GM18519 (cell line): Measurements from ENCODE around the gene PNMA1.

Source experiments
- ATAC-seq: cut with Tn5 transposase; IDR thresholded peaks from one replicate; pipeline ENCODE4 v1.9.1; 2021; ENCODE audit warnings: mild to moderate bottlenecking, moderate library complexity; ENCODE audit not compliant: unreplicated experiment, low FRiP score

PNMA1 gene

DNA sequence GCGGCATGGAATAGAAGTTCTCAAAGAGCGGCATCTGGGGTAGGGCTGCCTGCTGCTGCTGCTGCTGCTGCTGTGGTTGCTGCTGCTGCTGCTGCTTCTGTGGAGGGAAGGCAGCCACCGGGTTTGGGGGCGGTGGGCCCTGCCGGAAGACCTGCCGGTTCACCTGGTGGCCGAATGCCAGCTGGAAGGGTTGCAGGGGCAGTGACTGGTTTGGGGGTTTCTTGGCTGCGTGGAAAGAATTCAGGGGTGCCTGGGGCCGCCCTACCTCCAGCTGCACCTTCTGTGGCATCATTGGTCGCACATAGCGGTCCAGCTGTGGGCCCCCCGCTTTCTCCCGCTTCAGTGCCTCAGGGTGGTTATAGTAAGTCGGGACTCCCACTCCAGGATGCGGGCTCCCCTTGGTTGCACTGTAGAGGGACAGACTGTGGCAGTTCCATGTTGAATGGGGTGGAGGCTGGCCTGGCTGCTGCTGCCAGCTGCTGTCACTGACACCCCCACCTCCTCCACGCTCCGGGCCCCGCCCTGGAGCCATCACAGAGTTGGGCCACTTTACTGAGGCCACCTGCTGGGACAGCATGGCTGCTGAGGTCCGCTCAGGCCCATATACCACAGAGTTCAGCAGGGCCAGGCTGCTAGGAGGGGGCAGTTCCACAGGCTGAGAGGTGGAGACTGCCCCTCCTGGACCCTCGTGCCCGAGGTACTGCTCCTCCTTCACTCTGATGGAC, 25.2 kb upstream of the PNMA1 start:
- no peak for ATAC-seq

DNA sequence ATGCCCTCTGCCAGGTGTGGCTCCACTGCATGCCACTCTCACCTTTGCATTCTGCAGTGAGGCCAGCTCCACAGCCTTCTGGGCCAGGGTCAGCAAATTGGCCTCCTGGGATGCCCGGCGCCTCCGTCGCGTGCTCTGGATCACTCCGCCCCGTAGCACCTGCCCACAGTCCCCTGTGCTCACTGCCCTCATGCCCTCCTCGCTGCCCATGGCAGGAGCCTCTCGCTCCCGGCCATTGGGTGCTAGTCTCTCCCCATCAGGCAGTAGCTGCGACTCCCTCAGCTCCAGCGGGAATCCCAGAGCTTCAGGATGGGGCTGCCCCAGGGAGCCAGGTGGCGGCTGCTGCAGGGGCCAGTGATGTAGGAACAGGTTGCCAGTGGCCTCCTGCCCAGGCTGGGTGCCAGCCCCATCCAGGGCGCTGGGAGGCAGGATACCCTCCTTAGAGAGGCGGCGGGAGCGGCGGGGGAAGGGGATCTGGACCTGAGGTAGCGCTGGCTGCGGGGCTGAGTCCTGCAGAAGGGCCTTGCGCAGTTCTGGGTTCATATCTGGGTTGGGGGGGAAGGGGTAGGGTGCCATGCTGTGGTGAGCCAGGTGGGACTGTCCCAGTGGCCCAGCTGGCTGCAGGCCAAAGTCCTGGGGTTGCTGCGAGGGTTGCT, 24.5 kb upstream of the PNMA1 start:
- no peak for ATAC-seq

DNA sequence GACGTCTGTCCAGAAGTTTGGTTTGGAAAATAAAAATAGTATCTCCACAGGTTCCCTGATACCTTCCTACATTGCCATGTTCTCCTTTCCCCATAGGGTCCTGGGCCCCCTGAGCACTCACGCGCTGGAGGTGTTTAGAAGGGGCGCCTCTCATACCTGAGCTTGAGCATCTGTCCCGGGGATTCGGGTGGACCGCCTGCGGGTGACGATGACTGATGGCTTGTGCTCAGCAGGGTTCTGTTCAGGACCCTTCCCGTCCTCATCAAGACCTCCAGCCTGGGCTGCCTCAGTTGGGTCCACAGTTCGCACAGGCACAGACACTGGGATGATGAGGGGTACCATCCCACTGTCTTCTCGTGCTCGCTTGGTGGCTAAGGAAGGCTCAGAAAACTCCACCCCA, 22.7 kb upstream of the PNMA1 start:
- no peak for ATAC-seq

DNA sequence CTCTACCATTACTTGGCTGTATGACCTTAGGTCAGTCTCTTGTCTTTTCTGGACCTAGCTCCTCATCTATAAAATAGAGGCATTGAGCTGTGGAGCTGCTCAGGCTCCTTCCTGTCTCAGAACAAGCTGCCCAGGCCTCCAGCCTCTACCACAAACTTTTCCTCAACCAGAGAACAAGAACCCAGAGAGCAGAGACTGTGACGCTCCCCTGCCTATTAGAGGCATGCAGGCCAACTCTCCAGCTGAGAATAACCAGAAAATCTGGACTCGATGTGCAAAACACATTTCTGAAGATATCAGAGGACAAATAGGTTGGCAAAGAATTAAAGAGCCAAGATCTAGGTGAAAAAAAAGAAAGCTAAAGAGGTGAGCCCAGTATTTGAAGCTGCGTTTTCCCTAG, 17.8 kb upstream of the PNMA1 start:
- no peak for ATAC-seq

DNA sequence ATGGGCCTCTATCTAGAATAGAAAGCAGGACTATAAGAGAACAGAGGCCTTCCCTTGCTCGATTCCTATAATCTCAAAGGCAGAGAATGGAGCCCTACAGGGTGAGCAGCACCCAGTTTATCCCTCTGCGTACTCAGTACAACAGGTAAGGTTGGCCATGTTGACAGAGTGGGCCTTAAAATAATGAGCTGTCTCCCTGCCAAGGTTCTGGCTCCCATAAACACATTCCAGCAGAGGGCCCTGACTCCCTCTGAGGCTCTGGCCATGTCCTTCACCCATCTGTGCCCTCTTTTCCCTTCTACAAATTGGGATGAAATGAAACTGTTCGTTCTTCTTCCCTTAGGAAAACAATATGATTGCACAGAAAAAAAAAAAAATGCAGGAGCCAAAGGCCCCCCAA, 16.9 kb upstream of the PNMA1 start:
- ATAC-seq = no peak

DNA sequence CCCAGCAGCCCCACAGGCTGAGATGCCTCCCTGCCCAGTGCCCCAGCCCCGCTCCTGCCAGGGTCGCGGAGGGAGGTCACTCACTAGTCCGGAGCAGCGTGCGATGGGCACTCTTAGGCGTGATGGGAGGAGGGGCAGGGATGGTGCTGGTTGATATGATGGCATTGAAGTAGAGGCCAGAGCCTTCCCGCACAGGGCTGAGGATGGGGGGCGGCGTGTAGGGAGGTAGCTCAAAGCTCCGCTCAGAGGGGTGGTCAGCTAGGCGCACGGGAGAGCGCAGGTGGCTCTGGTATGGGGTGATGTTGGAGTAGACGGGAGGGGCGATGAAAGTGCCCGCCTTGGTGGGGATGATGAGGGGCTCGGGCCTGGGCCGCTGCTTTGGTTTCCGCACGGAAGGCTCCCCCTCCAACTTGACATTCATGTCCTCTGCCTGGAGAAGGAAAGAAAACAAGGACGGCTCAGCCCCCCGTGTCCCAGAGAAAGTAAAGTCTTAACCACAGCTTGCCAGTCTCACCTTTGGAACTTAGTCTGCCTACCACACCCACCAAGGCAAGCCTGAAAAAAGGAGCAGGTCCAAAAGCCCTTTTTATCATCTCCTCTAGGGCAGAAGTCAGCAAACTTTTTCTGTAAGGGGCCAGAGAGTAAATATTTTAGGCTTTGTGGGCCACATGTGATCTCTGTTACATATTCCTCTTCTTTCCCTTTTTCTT, 15.5 kb upstream of the PNMA1 start:
- no peak for ATAC-seq

DNA sequence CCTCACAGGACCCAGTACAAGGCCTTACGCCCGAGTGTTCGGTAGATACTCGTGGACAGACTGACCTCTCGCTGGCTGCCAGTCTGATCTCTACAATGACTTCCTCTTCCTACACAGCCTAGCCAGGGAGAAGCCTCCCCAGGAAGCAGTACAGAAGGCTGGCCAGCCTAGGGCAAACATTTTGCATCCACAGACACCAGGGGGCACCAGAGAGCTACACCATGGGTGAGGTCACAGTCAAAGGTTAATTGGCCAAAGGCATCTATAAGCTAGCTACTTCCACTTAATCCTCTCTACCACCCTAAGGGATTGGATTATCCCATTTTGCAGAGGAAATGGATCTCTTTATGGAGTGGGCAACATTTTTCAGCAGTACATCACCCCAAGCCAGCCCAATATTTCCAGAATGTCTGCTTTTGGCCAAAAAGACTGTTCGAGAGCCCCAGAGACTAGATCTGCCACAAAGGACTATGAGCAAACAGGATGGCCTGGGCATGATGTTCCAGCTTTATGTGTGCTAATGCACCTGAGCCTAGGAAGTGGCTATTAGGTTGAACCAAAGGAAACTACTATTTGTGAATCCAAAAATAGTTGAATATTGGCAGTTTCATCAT, 14.6 kb upstream of the PNMA1 start:
- ATAC-seq = no peak

DNA sequence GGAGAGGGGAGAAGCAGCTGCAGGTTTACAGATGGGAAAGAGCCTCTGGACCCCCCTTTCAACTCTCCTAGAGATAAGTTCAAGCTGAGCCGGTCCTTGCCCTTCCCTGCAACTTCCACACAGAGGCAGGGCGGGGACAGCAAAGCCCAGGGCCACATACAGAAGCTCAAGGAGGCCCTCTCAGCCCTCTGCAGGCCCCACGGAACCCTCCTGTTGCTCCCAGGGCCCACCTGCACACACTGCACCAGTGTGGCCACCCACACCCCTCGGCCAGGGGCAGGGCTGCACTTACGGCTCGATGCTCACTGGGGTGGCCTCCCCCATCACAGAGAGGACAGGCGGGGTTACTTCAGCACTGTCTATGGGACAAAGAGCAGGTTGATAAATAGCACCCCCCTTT, 13.0 kb upstream of the PNMA1 start:
- no peak for ATAC-seq

DNA sequence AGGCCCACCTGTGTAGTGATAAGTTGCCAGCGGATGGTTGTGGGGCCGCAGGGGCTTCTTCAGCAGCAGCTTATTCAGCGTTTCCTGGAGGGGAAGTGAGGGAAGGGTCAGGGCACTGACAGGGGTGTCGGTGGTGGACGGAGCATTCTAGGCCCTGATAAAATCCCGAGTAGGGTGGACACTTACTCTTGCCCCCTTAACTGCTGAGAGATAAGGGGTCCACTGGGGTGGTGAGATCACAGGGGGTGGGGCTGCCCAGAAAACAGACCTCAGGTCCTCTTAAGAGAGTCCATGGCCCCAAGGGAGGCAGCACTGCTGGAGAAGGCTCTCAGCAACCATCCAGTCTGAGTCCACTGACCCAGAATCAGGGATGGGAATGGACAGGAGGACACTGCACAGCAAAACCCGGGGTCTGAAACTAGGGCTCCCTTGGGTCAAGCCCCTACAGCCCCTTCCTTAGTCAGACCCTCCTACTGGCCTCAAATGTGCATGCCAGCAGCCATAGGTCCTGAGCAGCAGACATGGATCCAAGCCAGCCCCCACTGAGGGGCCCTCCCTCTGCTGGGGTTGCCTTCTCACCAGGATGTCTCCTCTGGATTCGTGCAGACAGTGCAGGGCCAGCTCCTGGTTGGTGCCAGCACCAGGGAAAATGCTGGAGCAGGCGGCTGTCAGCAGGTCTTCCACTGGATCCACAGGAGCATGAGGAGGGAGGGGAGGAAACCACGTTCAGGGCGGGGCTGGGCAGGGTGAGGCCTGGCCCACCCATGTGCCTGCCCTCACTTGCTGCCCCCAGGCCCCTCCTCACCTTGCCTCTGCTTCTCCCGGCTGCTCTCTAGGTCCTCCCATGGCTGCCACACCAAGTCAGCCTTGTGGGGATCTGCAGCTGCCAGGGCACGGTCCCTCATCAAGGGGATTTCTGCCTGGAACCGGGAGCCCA, 12.1 kb upstream of the PNMA1 start:
- no peak for ATAC-seq

DNA sequence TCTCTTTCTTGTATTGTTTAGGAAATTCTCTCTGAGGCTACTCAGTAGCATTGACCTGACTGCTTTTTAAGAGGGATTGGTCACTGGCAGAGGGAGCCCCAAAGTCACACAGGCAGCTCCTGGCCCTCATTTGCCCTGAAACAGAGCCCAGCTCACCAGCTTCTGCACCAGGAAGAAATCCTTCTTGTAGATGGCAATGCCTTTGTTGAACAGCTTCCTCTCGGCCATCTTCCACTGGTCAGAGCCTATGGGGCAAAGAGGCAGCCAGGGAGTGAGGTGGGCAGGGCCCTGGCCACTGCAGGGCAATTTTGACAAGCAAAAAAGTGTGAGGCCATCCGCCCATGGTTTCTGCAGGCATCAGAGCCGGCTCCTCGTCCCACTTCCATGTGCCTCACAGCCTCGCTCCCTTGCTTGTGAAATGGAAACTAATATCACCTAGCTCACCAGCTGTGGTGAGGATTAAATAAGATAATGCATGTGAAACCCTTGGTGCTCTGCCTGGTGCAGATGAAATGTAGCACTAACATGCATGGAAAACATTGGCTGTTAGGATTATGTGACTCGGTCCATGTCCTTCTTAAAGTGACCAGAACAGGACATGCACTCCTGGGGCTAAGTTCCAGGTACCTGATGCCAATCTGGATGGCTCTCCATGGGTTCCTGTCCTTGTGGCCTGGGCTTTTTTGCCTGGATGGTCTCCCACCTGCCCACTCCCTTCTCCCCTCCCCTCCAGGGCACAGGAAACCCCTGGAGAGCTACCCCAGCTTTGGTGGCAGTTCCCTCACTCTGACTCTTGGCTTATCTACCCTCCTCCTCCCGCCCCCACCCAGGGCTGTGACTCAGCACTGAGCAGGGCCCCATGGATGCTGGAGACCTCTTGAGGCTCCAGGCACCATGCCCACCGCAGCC, 11.2 kb upstream of the PNMA1 start:
- no peak for ATAC-seq

DNA sequence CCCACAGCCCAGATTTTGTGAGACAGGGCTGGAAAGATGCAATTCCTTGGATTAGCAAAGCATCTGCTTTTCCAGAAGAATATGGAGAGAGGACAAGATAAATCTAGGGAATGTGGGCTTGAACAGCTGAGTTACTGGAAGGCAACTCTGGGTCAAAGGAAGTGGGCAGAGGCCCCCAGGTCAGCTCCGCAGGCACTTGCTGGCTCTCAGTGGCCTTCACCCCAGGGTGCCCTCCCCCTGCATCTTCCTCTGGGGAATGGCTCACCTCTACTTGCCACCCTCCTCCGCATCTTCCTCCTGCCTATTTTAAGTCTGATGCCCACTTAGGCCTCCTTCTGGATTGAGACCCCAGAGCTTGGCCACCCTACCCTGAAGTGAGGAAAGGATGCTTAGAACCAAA, 10.5 kb upstream of the PNMA1 start:
- no peak for ATAC-seq

DNA sequence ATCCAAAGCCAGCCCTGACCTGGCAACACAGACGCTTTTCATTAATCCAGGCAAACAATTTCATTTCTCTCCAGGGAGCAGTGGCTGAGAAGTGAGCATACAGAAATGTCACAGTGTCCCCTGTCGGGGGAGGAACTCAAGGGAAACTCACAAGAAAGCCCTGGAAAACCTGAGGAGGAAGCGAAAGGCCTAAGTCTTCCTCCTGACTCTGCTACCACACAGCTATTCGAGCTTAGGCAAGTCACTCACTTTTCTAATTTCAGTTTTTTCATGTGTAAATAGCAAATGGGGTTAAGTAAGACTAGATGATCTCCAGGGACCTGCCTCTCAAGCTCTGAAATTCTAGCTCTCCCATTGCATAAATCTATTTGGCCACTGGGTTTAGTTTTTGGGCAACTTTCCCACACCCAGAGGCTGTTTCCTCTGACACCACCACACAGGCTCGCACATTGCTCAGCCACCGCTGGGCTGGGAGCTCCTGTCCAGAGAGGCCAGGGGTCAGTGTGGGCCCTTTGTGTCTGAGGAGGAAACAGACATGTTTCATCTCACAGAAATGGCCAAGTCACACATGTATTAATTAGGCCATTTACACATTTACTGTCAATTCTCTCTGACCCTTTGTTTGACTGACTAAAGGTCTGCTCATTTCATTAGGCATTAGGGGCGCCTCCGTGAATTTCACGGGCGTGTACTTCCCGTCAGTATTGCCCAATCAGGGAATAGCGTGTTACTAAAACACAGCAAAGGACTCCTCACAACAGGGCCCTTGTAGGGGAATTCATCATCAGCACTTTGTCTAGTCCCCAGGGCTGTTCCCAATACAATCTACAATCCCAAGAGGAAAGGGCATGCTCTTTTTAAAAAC, 9.8 kb upstream of the PNMA1 start:
- no peak for ATAC-seq

DNA sequence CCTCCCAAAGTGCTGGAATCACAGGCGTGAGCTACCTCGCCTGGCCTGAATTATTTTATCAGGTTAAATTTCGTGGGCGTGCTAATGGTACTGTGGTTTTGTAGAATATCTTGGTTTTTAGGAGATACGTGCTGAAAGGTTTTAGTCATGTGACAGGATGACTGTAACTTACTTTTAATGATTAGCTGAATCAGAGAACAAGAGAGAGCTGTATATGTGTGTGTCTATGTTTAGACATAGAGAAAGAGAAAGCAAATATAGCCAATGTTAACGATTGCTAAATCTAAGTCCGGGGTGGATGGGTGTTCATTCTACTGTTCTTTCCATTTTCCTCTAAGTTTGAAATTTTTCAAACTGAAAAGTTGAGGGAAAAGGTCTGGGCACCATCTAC, 9.2 kb upstream of the PNMA1 start:
- no peak for ATAC-seq

DNA sequence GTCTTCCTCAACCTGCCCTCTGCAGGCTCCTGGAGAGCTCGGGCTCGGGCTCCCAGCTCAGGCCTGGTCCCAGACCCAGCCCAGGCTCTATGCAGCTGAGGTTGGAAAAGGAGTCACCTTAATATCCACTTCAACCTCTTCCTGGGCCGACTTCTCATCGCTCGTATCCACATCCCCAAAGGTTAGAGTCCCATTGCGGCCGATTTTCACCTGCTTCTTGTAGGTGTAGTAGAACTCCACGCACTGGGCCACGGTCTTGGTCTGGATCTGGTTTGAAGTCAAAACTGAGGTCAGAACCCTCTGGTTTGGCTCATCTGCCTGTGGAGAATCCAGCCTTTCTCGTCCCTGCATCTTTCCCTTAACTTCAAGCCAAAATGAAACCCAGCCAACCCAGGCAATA, 8.4 kb upstream of the PNMA1 start:
- ATAC-seq = no peak

DNA sequence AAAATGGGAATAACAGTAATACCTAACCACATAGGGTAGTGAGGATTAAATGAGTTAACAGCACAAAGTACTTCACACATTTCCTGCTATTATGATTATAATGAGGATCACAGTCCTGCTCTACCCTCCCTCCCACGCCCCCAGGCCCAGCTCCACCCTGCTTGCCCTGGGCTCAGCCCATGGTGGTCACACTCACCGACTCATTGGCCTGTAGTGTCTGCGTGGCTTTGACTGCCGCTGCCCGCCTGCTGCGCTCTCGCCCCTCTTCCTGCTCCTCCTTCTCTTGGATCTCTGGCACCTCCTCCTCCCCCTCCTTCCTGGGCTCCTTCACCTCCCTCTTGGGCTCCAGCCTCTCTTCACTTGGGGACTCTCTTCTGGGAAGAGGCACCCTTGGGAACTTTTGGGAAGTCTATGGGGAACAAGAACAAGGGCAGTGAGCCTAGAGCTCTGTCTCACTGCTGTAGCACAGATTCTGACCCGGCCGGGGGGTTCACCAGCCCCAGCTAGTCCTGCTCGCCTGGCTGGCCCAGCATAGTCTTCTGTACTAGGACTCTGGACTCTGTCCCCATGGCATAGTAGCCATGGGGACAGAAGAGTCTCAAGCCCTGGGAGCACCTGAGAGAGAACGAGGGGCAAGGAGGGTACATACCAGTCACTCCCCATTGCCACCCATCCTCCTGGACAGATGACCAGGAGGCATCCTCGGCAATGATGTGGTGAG, 7.1 kb upstream of the PNMA1 start:
- no peak for ATAC-seq

DNA sequence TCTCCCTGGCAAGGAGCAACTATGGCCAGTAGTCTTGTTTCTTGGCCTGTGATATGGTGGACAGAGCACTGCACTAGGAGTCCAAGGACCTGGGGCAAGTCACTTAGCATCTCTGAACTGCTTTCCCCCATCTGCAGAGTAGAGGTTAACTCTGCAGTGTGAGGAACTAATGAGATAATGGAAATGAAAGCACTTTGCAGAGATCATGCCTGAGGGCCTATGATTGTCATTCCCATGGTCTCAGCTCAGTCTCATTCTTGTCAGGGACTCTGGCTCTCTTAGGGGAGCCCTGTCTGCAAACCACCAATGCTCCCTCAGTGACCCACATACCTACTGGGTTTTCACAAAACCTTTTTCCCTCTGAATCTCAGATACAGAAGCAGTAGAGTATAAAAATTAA, 6.5 kb upstream of the PNMA1 start:
- ATAC-seq = no peak

DNA sequence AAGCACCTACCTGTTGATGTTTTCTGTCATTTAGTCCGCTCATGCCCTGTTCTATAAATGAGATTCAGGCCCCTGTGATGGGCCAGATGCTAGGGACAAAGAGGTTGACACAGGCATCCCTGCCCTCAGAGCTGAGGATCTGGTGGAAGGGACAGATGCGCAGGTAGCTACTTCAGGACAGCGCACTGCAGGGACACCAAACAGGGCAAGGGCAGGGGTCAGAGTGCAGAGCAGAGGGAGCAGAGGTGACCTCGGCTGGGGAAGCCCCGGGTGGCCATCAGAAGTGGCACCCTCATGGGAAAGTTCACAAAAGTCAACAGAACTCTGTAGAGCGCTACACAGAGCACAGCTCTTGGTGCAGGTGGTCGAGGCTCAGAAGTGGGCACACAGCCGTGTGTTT, 5.6 kb upstream of the PNMA1 start:
- no peak for ATAC-seq

DNA sequence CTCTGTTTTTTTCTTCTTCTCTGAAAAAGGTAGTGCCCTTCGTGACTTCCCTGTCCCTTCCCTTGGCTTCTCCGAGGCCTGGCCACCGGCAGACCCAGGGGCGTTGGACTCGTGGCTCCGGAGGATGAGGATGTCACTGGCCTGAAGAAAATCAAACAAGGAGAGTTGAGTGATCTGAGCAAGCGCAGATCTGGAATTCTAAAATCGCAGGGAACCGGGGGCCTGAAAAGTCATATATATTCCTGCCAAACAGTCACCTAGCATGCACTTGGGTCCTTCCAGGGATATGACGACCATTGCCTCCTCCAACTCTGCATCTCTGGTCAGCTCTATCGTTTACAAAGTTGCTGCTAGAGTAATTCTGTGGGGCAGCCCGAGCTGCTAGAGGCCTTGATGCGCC, 5.2 kb upstream of the PNMA1 start:
- no peak for ATAC-seq
